Measurements from ENCODE around the gene MIB2.
"Not testable (repeated sequence)": the region's sequence is repeated elsewhere in the genome, so short reads cannot be mapped to it uniquely, and the experiment has no call there.

MIB2 gene

GRCh38 chr1:1627261-1627828, 12.0 kb downstream of the MIB2 start:
- no peak for DNase-seq (ENCODE audit: low read depth)

DNA sequence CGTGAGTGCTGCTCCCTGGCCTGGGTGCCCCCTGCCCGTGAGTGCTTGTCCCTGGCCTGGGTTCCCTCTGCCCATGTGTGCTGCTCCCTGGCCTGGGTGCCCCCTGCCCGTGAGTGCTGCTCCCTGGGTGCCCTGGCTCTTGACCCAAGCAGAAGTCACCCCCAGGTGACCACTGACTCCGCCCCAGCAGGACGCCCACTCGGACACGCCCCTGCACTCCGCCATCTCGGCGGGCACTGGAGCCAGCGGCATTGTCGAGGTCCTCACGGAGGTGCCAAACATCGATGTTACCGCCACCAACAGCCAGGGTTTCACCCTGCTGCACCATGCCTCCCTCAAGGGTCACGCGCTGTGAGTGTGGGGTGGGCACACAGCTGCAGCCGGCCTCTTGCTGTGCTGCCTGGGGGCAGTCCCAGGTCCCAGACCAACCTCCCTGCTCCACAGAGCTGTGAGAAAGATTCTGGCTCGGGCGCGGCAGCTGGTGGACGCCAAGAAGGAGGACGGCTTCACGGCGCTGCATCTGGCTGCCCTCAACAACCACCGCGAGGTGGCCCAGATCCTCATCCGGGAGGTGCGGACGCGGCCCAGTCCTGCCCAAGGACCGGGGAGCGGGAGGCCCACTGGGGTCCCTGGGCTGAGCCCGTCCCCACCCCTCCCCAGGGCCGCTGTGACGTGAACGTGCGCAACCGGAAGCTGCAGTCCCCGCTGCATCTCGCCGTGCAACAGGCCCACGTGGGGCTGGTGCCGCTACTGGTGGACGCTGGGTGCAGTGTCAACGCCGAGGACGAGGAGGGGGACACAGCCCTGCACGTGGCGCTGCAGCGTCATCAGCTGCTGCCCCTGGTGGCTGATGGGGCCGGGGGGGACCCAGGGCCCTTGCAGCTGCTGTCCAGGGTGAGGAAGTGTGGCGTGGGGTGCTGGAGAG, 12.8 kb downstream of the MIB2 start:
- DNase-seq (ENCODE audit: low read depth) = no peak

- DNase-seq (ENCODE audit: low read depth) = no peak
Measured at GRCh38 chr1:1628754-1629429, 13.6 kb downstream of the MIB2 start.

- no peak for DNase-seq (ENCODE audit: low read depth)
Measured at GRCh38 chr1:1629430-1630190, 14.3 kb downstream of the MIB2 start.

GRCh38 chr1:1630191-1630964, 15.1 kb downstream of the MIB2 start:
- DNase-seq (ENCODE audit: low read depth) = no peak

DNA sequence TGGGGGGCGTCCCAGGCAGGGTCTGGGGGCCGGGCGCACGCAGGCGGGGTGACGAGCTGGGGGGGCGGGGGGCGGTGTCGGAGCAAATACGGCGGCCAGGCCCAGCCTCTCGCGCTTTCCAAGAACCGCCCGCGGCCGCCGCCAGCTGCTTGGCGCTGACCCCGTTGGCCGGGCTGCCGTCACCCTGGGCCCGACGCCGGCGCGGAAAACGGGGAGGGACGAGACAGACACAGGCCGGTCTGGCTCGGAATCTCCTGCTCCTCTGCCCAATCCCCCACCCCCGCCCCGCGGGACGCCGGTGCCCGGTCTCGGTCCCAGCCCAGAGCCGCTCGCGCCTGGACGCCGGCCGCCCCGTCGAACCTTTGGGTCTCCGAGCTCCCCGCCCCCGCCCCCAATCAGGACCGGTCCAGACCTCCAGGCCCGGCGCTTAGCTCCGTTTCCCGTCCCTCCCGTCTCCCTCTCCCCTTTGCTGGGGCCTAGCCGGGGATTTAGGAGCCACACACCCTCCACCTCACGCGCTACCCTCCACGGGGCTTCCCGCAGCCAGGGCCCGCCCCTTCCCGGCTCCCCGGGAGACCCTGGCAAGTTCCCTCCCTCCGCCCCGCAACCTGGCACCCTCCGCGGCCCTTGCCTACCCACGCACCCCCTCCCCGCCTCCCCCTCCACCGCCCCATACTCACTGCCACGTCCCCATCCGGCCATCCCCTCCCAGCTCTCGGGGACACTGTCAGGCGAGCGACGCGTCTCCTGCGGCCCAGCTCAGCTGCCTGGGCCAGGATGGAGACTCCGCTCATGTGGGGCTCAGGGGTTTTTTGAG, 15.9 kb downstream of the MIB2 start:
- DNase-seq (ENCODE audit: low read depth) = no peak

GRCh38 chr1:1631782-1632420, 16.6 kb downstream of the MIB2 start, which contains the start of gene MMP23B:
Gene MMP23B, plus strand, starts transcription at chr1:1632173. Its CDS starts 46 bp downstream, at chr1:1632219.
- DNase-seq (ENCODE audit: low read depth) = no peak

GRCh38 chr1:1633409-1633808, 18.1 kb downstream of the MIB2 start:
- not testable (repeated sequence) for DNase-seq (ENCODE audit: low read depth)

- not testable (repeated sequence) for DNase-seq (ENCODE audit: low read depth)
Measured at GRCh38 chr1:1634613-1635012, 19.3 kb downstream of the MIB2 start.

DNA sequence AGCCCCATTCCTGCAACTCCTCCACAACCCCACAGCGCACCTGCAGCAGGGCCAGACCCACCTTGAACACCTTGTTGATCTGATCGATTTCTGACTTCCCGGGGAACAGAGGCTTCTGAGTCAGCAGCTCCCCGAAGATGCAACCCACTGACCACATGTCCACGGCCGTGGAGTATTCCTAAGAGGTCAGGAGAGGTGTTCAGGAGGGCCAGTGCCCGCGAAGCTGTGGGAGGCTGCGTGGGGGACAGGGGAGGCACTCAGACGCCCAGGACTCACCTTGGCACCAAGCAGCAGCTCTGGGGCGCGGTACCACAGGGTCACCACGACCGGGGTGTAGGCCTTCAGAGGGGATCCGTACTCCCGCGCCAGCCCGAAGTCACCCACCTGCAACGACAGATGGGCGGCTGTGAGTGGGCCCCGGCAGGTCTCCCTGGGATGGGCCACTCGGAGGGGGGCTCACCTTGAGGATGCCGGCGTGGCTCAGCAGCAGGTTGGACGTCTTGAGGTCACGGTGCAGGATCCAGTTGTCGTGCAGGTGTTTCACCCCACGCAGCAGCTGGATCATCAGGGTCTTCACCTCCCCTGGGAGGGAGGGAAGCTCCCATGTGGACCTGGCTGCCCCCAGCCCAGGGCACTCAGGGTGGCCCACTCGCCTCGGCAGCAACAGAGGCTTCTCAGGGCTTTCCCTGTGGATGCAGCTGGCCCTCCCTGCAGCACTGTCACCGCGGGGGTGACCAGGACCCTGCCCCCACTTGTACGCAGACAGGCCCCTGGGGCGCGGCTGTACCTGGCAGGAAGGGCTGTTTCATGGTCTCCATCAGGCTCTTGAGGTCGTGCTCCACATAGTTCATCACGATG, 21.6 kb downstream of the MIB2 start:
- DNase-seq (ENCODE audit: low read depth) = not testable (repeated sequence)

- not testable (repeated sequence) for DNase-seq (ENCODE audit: low read depth)
Measured at GRCh38 chr1:1637479-1637875, 22.2 kb downstream of the MIB2 start.

GRCh38 chr1:1638528-1638927, 23.2 kb downstream of the MIB2 start:
- not testable (repeated sequence) for DNase-seq (ENCODE audit: low read depth)

DNA sequence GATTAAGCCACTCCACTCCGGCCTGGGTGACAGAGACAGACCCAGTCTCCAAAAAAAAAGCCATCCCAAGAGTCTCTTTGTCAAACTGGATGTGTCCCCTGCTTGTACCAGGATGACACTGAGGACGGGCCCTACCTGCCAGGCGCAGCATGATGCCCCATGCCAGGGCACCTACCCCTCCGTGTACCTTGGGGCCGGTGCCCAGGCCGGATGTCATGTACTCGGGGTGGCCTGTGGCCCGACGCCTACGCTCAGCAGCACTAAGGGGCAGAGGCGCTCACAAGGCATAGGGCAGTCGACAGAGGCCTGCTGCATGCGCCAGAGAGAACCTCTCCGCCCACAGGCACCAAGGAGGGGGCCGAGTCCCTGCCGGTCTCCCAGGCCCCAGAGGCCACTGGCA, 24.1 kb downstream of the MIB2 start:
- not testable (repeated sequence) for DNase-seq (ENCODE audit: low read depth)

DNA sequence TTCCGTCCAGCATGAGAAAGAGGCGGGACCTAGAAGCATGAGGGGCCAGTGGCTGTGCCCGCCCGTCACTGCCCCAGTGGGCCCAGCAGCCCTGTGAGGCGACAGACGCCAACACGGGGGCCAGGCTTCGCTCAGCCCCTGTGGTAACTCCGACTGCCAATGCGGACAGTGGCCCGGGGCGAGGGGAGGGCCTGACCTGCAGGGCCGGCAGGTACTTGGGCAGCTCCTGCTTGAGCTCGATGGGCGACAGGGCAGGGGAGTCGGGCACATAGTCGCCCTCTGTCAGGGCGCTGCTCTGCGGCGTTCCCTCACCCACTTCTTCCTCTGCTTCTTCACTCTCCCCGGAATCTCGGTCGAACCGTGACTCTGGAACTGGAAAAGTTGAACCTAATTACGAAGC, 24.8 kb downstream of the MIB2 start:
- not testable (repeated sequence) for DNase-seq (ENCODE audit: low read depth)

DNA sequence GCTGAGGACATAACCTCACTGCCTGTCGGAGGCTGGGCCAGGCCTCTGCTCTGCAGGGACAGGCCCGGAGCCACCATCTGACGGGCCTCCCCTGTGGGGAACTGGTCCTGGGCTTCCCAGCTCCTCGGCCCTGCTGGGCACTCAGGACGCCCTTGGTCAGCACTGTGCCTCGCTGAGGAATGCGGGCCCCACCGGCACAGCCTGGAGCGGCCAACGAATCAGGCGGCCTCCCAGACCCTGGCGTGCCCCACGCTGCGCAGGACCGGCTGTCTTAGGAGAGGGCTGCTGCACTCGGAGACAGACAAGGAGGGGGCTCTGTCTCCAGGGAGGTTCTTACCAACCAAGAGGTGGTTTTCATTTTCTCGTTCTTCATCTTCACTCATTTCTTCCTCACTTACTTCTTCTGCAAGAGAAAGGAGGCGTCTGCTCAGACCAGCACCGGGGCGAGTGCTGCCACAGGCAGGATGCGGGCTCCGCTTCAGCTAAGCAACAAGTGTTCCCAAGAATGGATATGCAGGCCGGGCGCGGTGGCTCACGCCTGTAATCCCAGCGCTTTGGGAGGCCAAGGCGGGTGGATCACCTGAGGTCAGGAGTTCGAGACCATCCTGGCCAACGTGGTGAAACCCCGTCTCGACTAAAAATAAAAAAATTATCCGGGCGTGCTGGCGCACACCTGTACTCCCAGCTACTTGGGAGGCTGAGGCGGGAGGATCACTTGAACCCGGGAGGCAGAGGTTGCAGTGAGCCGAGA, 25.6 kb downstream of the MIB2 start:
- DNase-seq (ENCODE audit: low read depth) = not testable (repeated sequence)

GRCh38 chr1:1646326-1646725, 31.0 kb downstream of the MIB2 start:
- DNase-seq (ENCODE audit: low read depth) = not testable (repeated sequence)

DNA sequence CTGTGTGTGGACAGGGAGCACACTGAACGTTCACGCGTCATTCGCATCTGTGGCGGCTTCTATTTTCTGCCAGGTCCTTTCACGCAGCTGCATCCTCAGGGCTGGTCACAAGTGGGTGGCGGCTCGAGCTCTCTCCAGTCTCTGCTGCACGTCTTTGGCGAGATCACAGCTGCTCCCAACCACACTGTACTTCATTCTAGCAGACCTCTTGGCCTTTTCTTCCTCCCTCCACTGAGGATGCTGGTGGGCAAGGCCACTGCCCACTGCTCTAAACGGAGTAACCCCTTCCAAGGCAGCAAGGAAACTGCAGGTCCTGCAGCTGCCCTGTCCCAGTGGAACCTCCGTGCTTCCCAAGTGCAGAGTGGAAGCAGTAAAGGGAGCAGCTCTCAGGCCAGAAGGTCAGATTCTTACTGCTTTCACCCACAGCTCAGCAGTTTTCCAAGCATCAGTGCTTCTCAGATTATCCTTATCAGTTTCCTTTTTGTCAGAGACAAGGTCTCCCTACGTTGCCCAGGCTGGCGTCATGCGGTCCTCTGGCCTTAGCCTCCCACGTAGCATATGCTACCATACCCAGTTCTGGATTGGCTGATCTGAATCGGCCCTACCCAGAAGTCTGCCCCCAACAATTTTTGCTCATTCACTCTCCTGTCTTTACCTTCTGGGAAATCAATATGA, 32.4 kb downstream of the MIB2 start:
- DNase-seq (ENCODE audit: low read depth) = not testable (repeated sequence)

Measured in EH (cell line).